H1 (cell line): ENCODE measurements around the gene MUC16. TPM values are rescaled to one million over a fixed set of nuclear protein-coding genes. Genes with fewer than 3 reads are reported as not detected.

ENCODE experiments used
- FOSL1 ChIP-seq: IDR thresholded peaks from 2 replicates; pipeline ENCODE4 v1.6.1; 2011; ENCODE audit warnings: mild to moderate bottlenecking, low read depth, low read length, moderate library complexity; ENCODE audit not compliant: insufficient read depth
- KDM5A ChIP-seq: fragments of 200-600 bp; IDR thresholded peaks from 2 replicates; pipeline ENCODE4 v1.7.1; 2012; ENCODE audit warnings: mild to moderate bottlenecking, low read length, inconsistent platforms, mixed read lengths
- MAFK ChIP-seq: IDR thresholded peaks from 2 replicates; pipeline ENCODE4 v1.6.1; 2012; ENCODE audit warnings: low read depth, mild to moderate bottlenecking, improper control_type of control experiment, low read length
- RFX5 ChIP-seq: IDR thresholded peaks from 2 replicates; pipeline ENCODE4 v1.6.1; 2011; ENCODE audit warnings: low read depth, low read length, improper control_type of control experiment, borderline replicate concordance
- SIN3A ChIP-seq, 2 experiments: IDR thresholded peaks in 1 of 2; conservative IDR thresholded peaks in 1 of 2; 2 replicates each; pipeline ENCODE4 v1.6.1; 2011 to 2012; ENCODE audit warnings: low read length in 2 of 2, improper control_type of control experiment in 1 of 2, low read depth in 1 of 2, mild to moderate bottlenecking in 1 of 2
- SP2 ChIP-seq: IDR thresholded peaks from 2 replicates; pipeline ENCODE4 v1.6.1; 2012; ENCODE audit warnings: mild to moderate bottlenecking, low read length, inconsistent platforms
- SP4 ChIP-seq: IDR thresholded peaks from 2 replicates; pipeline ENCODE4 v1.6.1; 2012; ENCODE audit warnings: low read length, inconsistent platforms
- SRF ChIP-seq: IDR thresholded peaks from 2 replicates; pipeline ENCODE4 v1.6.1; 2011; ENCODE audit warnings: mild to moderate bottlenecking, low read depth, low read length, moderate library complexity
- polyA plus RNA-seq, 7 experiments: library from polyadenylated mRNA; depleted of rRNA in 3 of 7; stranded (reverse) in 5 of 7; unstranded in 2 of 7; fragments of >200 nt in 5 of 7; fragments of 200-250 nt in 2 of 7; gene quantifications; 1 replicate in 5 of 7; 2 replicates in 1 of 7; 4 replicates in 1 of 7; pipeline versions ENCODE4 v1.2.1 to v1.2.3, GENCODE V29; 2011 to 2013; ENCODE audit warnings: missing spikeins in 2 of 7, mixed read lengths in 2 of 7
- total RNA-seq: library from RNA; stranded (reverse); fragmentation: NEBNext Ultra II Directional; extraction: Animal tissue kit (Norgen Biotek cat#: 25700); gene quantifications from 2 replicates; pipeline ENCODE4 v1.2.1, GENCODE V29; 2021
- TF ChIP-seq, protein P1 (sequence below): IDR thresholded peaks from 2 replicates; pipeline ENCODE4 v1.6.1; 2011; ENCODE audit warnings: low read length, improper control_type of control experiment

Gene MUC16
- total and polyA plus RNA-seq, 2 of the 8 experiments (the other 6 are each of a cell fraction or from before 2014, with no cell fraction given): 0.17 to 0.60 TPM

DNA sequence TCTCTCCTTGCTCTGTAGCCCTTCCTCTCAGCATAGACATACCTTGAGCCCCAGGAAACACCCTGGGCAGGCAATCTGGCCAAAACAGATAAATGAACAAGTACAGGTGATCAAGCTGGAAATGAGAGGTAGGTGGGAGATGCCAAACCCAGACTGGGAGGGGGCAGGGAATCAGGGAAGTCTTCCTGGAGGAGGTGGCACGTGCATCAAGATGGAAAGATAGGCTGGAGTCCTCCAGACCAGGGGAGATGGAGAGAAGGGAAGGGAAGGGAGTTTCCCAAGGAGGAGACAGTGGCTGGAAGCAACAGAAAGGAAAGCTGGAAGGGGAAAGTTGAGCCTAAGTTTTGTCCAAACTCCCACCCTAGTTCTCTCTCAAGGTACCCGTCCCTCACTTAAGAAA is 1.7 kb upstream of the MUC16 start (continued):
- TF ChIP-seq FOSL1: no peak
- no peak for TF ChIP-seq KDM5A
- TF ChIP-seq, protein P1, sequence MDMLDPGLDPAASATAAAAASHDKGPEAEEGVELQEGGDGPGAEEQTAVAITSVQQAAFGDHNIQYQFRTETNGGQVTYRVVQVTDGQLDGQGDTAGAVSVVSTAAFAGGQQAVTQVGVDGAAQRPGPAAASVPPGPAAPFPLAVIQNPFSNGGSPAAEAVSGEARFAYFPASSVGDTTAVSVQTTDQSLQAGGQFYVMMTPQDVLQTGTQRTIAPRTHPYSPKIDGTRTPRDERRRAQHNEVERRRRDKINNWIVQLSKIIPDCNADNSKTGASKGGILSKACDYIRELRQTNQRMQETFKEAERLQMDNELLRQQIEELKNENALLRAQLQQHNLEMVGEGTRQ: no peak
- TF ChIP-seq SRF: no peak
- no peak for TF ChIP-seq MAFK
- TF ChIP-seq SIN3A (conservative IDR thresholded peaks at IDR 0.05 in 1 of 2, IDR thresholded peaks at IDR 0.05 in 1 of 2; ENCODE audit: low read depth in 1 of 2, low read length in 2 of 2): no peak
- no peak for TF ChIP-seq SP4
- no peak for TF ChIP-seq SP2
- no peak for TF ChIP-seq RFX5
